ENCODE measurements around the gene MISP. TPM values are rescaled to one million over a fixed set of nuclear protein-coding genes. Genes with fewer than 3 reads are reported as not detected.
A peak's percentile ranks its signal among the peaks of the same experiment; 100 is the strongest.

Gene MISP
- polyA plus RNA-seq, 1 of the 3 experiments (the other 2 are of a cell fraction) = 0.08 TPM

- no peak overlapping the region for H3K9ac ChIP-seq
- no peak for TF ChIP-seq FOSL2 (IDR thresholded peaks at IDR 0.05; ENCODE audit: borderline replicate concordance, low read depth)
- TF ChIP-seq MAX (IDR thresholded peaks at IDR 0.05; ENCODE audit: low read depth) = no peak
- no peak for TF ChIP-seq ZBTB33 (IDR thresholded peaks at IDR 0.05; ENCODE audit: borderline replicate concordance, low read depth)
- TF ChIP-seq JUND (IDR thresholded peaks at IDR 0.05) = no peak
- TF ChIP-seq PBX3 (IDR thresholded peaks at IDR 0.05) = no peak
- TF ChIP-seq USF2 (IDR thresholded peaks at IDR 0.05; ENCODE audit: borderline replicate concordance, low read depth, low read length) = no peak
- no peak for TF ChIP-seq GABPA (IDR thresholded peaks at IDR 0.05; ENCODE audit: low read depth)
- no peak for TF ChIP-seq FOXJ3 (CRISPR knock-in tag; IDR thresholded peaks at IDR 0.05)
- no peak for TF ChIP-seq SMC3 (IDR thresholded peaks at IDR 0.05; ENCODE audit: low read depth, low read length)
- no peak for TF ChIP-seq YY1 (IDR thresholded peaks at IDR 0.05; ENCODE audit: low read depth)
- TF ChIP-seq RCOR1 (IDR thresholded peaks at IDR 0.05; ENCODE audit: low read length) = no peak
- no peak for TF ChIP-seq EZH2phosphoT487 (IDR thresholded peaks at IDR 0.05; ENCODE audit: borderline replicate concordance, low read depth)
- no peak for TF ChIP-seq RFX5 (IDR thresholded peaks at IDR 0.05; ENCODE audit: low read length)
- no peak for TF ChIP-seq MXI1 (IDR thresholded peaks at IDR 0.05; ENCODE audit: low read depth, low read length)
- TF ChIP-seq GATA2 (CRISPR knock-in tag; IDR thresholded peaks at IDR 0.05) = no peak
- TF ChIP-seq RXRA (IDR thresholded peaks at IDR 0.05; ENCODE audit: borderline replicate concordance, low read depth) = no peak
- H2AFZ ChIP-seq (ENCODE audit: low read depth) = no peak overlapping the region
- H3K9me3 ChIP-seq = no peaks in the 10 kb centered on the region
- peaks cover 91% of the 10 kb centered on the region for H4K20me1 ChIP-seq (ENCODE audit: insufficient read depth)
- H3K27ac ChIP-seq (ENCODE audit: low read depth in 2 of 2, low read length in 1 of 2) = peak overlapping the region in 1 of 2 experiments; percentile 87; a peak in 2 of 4 replicates
- 84% methylated on average over 17 of the region's 23 CpGs for WGBS (ENCODE audit: low lambda C conversion rate)
- H3K4me3 ChIP-seq (ENCODE audit: low read depth in 2 of 2, low read length in 1 of 2) = no peak overlapping the region
- H3K9me2 ChIP-seq = no peaks in the 10 kb centered on the region
- ChIA-PET POLR2A (interaction anchor here (1.2 kb wide), 1 partner anchor 14 kb away, joined by 4 read pairs; no protein-coding TSS in a partner anchor), CTCF (interaction anchor here (0.9 to 1.5 kb wide), 3 partner anchors 29 to 119 kb away, joined by 3 to 5 read pairs (median 3); no protein-coding TSS in a partner anchor)
- no peaks in the 10 kb centered on the region for H3F3A ChIP-seq (replicated peaks; ENCODE audit: insufficient read depth)
- no peaks in the 10 kb centered on the region for H3K27me3 ChIP-seq (ENCODE audit: insufficient read depth)
- DNase-seq = no peak
- H3K36me3 ChIP-seq (replicated peaks in 1 of 2; ENCODE audit: control insufficient read depth in 1 of 2, insufficient read depth in 2 of 2, low read length in 1 of 2) = peaks cover 28 to 55% of the 10 kb centered on the region in 2 experiments
- H3K4me2 ChIP-seq = peak overlapping the region; percentile 29; the same call in 1 of the 2 replicates
- H3K4me1 ChIP-seq (ENCODE audit: control insufficient read depth in 1 of 2, insufficient read depth in 2 of 2, low read depth in 1 of 2, low read length in 1 of 2) = peaks cover 29 to 41% of the 10 kb centered on the region in 2 experiments; a peak in 3 of 4 replicates
- H3K79me2 ChIP-seq (ENCODE audit: insufficient read depth) = peaks cover 91% of the 10 kb centered on the region
Observed at GRCh38 chr19:801861-802497, 51.1 kb downstream of the MISP start.

Measured in SK-N-SH (cell line).